Epidermal melanocyte (primary cell): ENCODE measurements around the gene PINLYP.

Source experiments
- DNase-seq: peaks from one replicate; pipeline ENCODE4 v3.0.0; 2011; ENCODE audit warnings: low spot score; ENCODE audit not compliant: insufficient read length

The PINLYP gene

DNA sequence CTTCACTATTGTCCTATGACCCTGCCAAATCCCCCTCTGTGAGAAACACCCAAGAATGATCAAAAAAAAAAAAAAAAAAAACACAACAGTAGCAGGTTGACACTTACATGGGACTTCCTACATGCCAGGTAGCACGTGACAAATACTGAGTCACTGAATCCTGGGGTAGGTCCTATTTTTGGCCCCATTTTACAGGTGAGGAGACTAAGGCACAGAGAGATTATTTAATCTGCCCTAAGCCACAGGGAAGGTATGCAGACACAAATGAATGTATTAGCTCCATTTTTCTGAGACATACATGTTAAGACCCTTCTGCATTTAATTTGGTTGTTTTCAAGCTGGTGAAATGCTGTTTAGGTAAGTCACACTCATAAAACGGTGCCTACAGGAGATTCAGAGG, 26.9 kb upstream of the PINLYP start:
- no peak for DNase-seq

- no peak for DNase-seq
These were observed 24.0 kb upstream of the PINLYP start for GRCh38 chr19:43551399-43552197.

DNA sequence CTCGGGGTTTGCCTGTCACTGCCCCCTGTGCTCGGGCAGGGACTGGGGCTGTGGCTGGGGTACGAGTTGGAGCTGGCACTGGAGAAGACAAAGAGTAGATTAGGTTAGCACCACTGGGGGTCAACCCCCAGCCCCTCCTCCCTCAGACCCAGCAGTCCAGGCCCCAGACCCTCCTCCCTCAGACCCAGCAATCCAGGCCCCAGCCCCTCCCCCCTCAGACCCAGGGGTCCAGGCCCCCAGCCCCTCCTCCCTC, 23.5 kb upstream of the PINLYP start:
- DNase-seq = no peak

DNA sequence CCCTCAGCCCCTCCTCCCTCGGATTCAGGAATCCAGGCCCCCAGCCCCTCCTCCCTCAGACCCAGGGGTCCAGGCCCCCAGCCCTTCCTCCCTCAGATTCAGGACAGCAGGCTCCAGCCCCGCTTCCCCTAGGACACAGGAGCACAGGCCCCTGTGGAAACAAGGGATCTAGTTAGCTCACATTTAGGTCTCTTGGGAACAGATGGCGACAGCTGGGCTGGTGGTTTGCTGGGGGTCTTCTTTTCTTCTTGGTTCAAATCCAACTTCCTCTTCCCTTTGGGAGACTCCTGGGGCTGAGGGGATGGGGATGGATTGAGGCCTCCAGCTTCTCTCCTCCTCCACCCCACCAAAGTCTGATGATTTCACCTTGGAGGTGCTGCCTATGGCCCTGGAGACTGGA, 23.0 kb upstream of the PINLYP start:
- DNase-seq = no peak

- DNase-seq = no peak
These were observed 21.9 kb upstream of the PINLYP start for GRCh38 chr19:43553656-43554055.

DNA sequence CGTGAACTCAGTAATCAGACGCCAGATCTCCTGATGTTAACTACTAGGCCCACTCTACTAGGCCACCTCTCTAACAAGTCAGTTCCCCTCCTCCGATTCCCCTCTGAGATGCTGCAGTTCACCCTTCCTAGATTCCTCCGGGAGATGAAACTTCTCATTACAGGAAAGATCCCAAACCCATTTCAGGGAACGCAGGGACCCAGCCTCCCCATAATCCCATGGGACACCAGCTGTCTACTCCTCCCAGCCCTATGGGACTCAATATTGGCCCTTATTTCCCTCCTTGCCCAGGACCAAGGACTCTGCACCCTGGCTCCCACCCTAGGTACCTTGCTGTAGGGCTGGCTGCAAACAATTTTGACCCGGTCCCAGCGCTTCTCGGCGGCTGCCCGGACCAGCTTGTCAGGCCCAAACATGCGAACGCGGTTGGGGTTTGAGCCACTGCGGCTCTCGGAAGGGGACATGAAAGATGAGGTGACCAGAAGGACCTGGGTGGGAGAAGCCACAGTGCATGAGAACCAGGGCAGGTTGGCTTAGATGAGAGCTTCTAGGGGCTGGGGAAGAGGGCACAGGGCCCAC, 21.2 kb upstream of the PINLYP start:
- DNase-seq = no peak

DNA sequence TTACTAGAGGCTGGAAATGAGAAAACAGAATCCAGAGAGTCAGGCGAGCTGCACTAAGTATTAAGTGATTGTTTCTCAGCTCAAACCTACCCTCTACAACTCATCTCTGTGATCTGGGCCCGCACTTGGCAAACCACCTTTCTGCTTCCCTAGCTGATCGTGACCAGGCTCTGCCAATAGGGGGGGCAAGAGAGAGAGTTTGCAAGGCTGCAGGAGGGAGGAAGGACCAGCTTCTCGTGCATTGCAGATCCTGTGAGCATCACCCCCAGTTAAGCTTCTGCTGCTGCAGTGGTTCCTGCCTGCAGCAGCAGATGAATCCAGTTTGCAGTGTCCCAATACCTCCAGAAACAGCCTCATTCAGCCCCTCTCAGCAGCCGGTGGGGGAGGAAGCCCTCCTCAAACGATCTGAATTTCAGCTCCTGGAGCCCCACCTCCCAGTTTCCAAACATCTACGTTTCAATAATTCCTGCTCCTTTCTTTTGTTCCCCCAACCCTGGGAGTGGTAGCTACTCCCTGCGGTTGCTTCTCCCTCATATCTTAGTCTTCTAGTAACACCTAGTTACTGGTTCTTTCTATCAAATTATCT, 20.3 kb upstream of the PINLYP start:
- peak; percentile 82 for DNase-seq

GRCh38 chr19:43560687-43561086, 14.9 kb upstream of the PINLYP start:
- no peak for DNase-seq

GRCh38 chr19:43561139-43561970, 14.2 kb upstream of the PINLYP start:
- DNase-seq = no peak

DNA sequence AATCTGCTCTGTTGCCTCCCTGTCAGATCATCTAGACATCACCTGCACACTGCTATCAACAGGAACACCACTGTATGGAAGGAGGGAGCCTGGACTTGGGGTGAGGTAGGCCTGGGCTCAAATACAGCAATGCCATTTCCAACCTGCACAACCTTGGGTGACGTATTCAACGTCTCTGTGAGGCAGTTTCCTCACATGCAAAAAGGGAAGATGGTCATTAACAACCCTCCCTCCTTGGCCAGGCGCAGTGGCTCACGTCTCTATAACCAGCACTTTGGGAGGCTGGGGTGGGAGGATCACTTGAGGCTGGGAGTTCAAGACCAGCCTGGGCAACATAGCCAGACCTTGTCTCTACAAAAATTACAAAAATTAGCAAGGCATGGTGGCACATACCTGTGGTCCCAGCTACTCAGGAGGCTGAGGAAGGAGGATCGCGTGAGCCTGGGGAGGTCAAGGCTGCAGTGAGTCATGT, 13.3 kb upstream of the PINLYP start:
- DNase-seq = no peak

DNA sequence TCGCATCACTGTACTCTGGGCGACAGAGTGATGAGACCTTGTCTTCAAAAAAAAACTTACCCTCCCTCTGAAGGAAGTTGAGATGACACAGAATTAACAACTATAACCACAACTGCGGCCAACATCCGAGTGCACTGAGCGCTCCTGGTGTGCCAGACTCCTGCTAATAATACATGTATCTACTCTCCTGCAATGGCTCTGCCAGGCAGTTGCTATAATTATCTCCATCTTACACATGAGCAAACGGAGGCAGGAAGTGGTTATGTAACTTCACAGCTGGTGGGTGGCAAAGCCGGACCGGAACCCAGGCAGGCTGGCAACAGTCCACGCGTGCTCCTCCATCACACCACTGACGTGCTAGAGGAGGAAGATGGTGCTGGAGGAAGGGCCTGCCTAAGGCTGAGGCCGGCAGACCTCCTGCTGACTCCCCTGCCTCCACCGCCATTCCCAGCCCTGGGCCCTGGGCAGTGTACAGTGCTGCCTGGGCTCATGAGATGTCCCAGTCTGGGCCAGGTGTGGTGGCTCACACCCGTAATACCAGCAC, 12.8 kb upstream of the PINLYP start:
- DNase-seq = no peak

DNA sequence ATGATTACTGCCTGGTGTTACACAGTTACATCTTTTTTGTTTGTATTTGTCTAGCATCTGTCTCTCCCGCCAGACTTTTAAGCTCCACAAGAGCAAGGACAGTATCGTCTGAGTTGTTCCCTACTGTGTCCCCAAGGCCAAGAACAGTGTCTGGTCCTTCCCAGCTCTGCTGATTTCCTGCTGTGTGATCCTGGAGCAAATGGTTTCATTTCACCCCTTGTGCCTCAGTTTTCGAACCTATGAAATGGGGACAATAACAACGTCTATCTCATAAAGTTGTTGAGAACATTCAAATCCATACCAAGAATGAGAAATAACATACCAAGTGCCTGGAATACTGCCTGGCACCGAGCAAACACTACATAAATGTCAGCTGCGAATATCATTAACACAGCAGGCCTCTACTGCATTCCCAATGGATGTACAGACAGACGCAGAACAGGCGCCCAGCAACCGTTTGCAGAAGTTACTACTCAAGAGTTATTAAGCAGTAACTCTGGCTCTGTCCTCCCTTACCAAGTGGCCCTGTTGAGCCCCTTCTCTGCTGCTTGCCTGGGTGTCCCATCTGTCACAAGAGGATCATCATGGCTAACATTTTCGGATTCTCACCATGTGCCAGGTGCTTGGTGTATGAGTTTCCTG, 11.7 kb upstream of the PINLYP start:
- no peak for DNase-seq

GRCh38 chr19:43564800-43565199, 10.8 kb upstream of the PINLYP start:
- DNase-seq = no peak

DNA sequence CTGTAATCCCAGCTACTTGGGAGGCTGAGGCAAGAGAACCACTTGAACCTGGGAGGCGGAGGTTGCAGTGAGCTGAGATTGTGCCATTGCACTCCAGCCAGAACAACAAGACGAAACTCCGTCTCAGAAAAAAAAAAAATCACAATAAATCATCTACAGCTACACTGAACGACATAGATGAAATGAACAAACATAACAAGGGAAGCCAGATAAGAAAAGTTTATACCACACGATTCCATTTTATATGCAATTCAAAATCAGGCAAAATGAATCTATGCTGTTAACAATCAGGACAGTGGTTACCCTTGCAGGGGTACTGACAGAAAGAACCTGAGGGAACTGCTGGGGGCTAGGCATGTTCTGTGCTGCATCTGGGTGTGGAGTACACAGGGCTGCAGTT, 5.9 kb upstream of the PINLYP start:
- DNase-seq = no peak

- DNase-seq = no peak
These were observed 5.3 kb upstream of the PINLYP start for GRCh38 chr19:43570174-43570791.

GRCh38 chr19:43572171-43572588, 3.4 kb upstream of the PINLYP start:
- no peak for DNase-seq

DNA sequence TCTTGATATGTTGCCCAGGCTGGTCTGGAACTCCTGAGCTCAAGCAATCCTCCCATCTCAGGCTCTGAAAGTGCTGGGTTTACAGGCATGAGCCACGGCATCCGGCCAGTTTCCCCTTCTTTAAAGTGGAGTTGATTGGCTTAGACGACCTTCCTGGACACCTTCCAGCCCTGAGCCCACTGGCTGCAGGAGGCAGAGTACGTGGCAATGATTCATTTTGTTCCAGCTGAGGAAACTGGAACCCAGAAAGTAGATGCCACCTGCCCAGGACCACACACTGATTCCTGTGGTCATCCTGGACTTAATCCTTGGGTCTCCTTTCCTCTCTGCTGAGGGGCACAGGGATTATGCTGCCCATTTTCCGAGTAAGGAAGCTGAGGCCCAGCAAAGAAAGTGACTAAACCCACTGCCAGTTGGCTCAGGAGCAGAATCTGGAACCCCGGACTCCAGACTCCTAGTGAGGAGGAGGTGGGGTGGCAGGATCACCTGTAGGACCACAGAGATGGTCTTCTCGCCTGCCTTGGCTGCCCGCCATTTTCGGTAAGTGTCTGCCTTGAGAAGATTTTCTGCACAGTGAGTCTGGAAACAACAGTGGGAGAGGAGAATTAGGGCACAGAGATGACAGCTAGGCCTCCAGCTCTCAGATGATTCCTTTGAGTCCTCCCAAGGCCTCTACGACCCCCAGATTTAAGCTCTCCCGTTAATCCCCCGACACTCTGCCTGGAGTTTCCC, 1.0 kb upstream of the PINLYP start:
- no peak for DNase-seq

DNA sequence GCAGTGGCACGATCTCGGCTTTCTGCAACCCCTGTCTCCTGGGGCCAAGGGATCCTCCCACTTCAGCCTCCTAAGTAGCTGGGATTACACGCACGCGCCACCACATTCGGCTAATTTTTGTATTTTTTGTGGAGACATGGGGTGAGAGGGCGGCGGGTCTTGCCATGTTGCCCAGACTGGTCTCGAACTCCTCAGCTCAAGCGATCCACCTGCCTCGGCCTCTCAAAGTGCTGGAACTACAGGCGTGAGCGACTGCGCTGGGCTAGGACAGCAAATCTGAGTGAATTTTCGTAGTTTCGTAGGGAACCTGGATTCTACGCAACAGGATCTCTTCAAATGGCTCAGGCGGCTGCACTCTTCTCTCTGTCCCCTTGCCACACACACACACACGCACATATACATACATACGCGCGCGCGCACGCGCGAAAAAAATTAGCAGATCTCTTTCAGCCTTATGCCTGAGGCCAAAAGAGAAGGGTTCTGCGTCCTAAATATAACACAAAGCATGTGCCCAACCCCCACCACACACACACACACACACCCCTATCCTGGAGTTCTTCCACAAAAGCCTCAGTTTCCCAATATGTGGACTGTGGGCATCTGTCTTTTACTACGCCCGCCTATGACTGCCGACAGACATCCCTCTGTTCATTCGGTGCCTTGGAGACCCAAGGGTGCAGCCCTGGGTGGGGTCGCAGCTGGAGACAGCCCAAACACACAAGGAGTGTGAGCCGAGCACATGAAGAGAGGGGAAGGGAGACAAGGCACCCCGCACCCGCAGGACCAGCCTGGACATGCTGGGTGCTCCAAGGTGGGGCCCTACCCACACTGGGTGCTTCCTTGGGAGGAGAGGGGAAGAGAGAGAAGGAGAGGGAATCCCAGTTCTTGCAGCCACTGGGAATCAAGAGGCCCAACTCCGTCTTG, 616 bp downstream of the PINLYP start:
- DNase-seq = no peak

- DNase-seq = no peak
These were observed 3.2 kb downstream of the PINLYP start for GRCh38 chr19:43578787-43579186.
